GM12892 (cell line): ENCODE data around the gene SPTBN1.

Experiments used
- DNase-seq: peaks from one replicate; pipeline ENCODE4 v3.0.0; 2011; ENCODE audit not compliant: insufficient read length
- FAIRE-seq: peaks from 2 replicates; lab custom pipeline; 2011; peaks lifted over from hg19 to GRCh38; lab: Jason Lieb, UNC
- POLR2A ChIP-seq: IDR thresholded peaks from 2 replicates; pipeline ENCODE4 v1.6.1; 2011; ENCODE audit warnings: low read depth, low read length, control low read depth
- POLR2AphosphoS5 ChIP-seq: IDR thresholded peaks from 2 replicates; pipeline ENCODE4 v1.6.1; 2011; ENCODE audit warnings: low read depth, low read length, control low read depth
- TAF1 ChIP-seq: IDR thresholded peaks from 2 replicates; pipeline ENCODE4 v1.6.1; 2011; ENCODE audit warnings: low read depth, mild to moderate bottlenecking, control low read depth, low read length, borderline replicate concordance

Gene SPTBN1

DNA sequence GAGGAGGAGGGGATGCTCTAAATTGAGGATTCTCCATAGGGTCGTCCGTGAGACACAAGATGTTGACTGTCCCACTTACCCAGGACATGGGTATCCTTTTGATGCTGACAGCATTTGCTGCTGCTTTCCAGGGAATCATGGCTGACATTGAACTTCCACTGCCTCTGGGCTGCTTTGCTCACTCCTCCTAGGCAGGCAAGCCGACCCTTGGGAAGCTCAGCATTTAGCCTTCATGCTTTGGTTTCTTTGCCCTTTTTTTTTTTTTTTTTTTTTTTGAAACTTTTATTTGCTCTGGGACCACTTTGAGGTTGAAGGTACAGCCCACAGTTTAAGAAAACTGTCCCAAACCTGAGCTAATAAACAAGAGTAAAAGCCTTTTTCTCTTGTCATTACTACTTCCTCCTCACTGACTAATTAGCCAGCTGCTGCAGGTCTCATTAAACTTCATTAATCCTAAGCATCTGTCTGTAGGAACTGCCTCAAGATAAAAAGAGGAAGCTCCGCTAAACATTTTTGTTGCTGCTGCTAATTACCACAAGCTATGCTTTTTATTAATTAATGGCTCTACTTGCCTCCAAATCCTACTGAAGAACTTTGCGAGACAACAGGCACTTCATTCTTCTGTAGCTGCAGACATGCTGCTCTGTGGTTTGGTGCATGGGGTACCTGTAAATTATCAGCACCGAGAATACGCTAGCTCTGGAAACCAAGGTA lies 125.4 kb downstream of the SPTBN1 start:
- TF ChIP-seq POLR2AphosphoS5 (no peak), TAF1 (no peak), POLR2A (0 out of 2 replicates have a peak, but pooled peaks have one; percentile 27)
- peak; percentile 81 for FAIRE-seq
- no peak for DNase-seq

GRCh38 chr2:54582987-54583386 lies 126.9 kb downstream of the SPTBN1 start:
- FAIRE-seq = no peak
- no peak for DNase-seq
- TF ChIP-seq TAF1 (no peak), POLR2A (no peak), POLR2AphosphoS5 (no peak)

GRCh38 chr2:54584598-54584997 lies 128.5 kb downstream of the SPTBN1 start:
- DNase-seq = no peak
- TF ChIP-seq TAF1 (no peak), POLR2AphosphoS5 (no peak), POLR2A (no peak)
- no peak for FAIRE-seq

- FAIRE-seq (no peak), DNase-seq (no peak)
- TF ChIP-seq TAF1 (no peak), POLR2AphosphoS5 (no peak), POLR2A (no peak)
These were observed 129.1 kb downstream of the SPTBN1 start for GRCh38 chr2:54585136-54585733.

DNA sequence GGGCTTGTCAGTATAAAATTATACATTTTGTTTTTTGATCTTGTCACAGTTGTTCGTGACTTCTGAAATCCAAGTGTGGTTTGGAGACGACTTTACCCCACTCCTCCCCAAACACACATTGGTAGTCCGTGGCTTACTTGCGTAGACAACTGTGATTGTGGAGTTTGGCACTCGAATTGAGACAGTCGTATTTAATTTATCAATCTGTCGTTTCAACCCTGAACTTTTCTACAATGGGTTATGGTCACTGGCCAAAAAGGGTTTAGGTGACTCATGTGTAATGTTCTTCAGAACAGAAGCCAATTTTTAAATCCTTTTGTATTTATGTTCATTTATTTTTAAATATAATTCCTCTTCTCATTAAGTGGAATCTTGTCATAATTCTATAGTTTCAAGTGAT lies 129.9 kb downstream of the SPTBN1 start:
- DNase-seq = no peak
- TF ChIP-seq POLR2A (no peak), POLR2AphosphoS5 (no peak), TAF1 (no peak)
- FAIRE-seq = no peak

- FAIRE-seq (no peak), DNase-seq (no peak)
- TF ChIP-seq POLR2AphosphoS5 = no peak
- no peak for TF ChIP-seq TAF1
- no peak for TF ChIP-seq POLR2A
These were observed 130.4 kb downstream of the SPTBN1 start for GRCh38 chr2:54586494-54586893.

- FAIRE-seq = no peak
- no peak for DNase-seq
- TF ChIP-seq TAF1 (no peak), POLR2A (no peak), POLR2AphosphoS5 (no peak)
These were observed 131.3 kb downstream of the SPTBN1 start for GRCh38 chr2:54587171-54588016.

GRCh38 chr2:54588244-54588899 lies 132.2 kb downstream of the SPTBN1 start:
- DNase-seq (no peak), FAIRE-seq (peak; percentile 82)
- TF ChIP-seq POLR2A = no peak
- no peak for TF ChIP-seq TAF1
- TF ChIP-seq POLR2AphosphoS5 = no peak

DNA sequence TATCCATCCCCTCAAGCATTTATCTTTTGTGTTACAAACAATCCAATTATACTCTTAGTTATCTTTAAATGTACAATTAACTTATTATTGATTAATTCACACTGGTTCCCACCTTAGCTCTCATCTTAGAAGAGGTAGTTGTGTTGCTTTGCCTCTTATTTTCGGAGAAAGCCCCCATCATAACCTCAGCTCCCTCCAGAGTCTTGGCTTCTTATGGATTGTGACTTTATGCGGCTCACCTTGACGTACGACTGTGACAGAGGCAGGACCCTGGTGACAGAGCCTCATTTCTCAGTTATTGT lies 132.9 kb downstream of the SPTBN1 start:
- no peak for TF ChIP-seq POLR2AphosphoS5
- no peak for TF ChIP-seq POLR2A
- TF ChIP-seq TAF1 = no peak
- DNase-seq = no peak
- FAIRE-seq = no peak

GRCh38 chr2:54589340-54590215 lies 133.5 kb downstream of the SPTBN1 start:
- DNase-seq (no peak), FAIRE-seq (peak; percentile 56)
- TF ChIP-seq POLR2AphosphoS5 (no peak), TAF1 (no peak), POLR2A (no peak)
